ENCODE data around the gene ISLR2.

Gene ISLR2

GRCh38 chr15:74120426-74120825 is 10.0 kb upstream of the ISLR2 start:
- POLR2A ChIA-PET (ENCODE audit: low non-redundant PET): interaction anchor here (0.6 kb wide), 1 partner anchor 341 kb away, joined by 3 read pairs; the partner anchor contains the start of gene UBL7
- CTCF ChIA-PET: interaction anchor here (0.6 kb wide), 1 partner anchor 329 kb away, joined by 3 read pairs; no protein-coding TSS in a partner anchor
- DNase-seq (ENCODE audit: low spot score): no peak
- H3K27ac ChIP-seq: no peak overlapping the region
- no peak for TF ChIP-seq CTCF (conservative IDR thresholded peaks at IDR 0.05; ENCODE audit: low read depth)

GRCh38 chr15:74121039-74121438 is 9.3 kb upstream of the ISLR2 start:
- ChIA-PET CTCF (no interaction called here), POLR2A (ENCODE audit: low non-redundant PET) (interaction anchor here (0.6 kb wide), 1 partner anchor 340 kb away, joined by 3 read pairs; the partner anchor contains the start of gene UBL7)
- no peak overlapping the region for H3K27ac ChIP-seq
- no peak for TF ChIP-seq CTCF (conservative IDR thresholded peaks at IDR 0.05; ENCODE audit: low read depth)
- DNase-seq (ENCODE audit: low spot score): no peak

DNA sequence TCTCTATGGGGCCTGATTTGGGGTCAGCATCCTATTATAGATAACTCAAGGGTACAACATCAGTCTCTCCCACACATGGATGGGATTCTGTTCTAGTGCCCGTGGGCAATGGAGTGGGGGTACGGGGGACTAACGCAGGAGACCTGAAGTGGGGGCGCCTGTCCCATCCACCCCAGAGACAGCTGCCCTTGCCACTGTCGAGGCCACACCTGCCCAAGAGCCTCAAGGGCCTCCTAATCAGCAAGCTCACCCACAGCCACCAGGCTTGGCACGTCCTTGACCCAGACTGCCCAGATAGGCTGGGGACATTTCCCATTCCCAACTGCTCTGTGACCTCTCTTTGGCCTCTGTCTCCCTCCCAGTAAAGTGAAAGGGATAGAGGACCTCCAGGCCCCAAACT is 8.5 kb upstream of the ISLR2 start:
- CTCF ChIA-PET: interaction anchor here (0.6 to 2.4 kb wide), 4 partner anchors 50 to 199 kb away, joined by 3 to 16 read pairs (median 8); no protein-coding TSS in a partner anchor
- H3K27ac ChIP-seq: no peak overlapping the region
- TF ChIP-seq CTCF (conservative IDR thresholded peaks at IDR 0.05; ENCODE audit: low read depth): no peak
- no peak for DNase-seq (ENCODE audit: low spot score)
- POLR2A ChIA-PET (ENCODE audit: low non-redundant PET): no interaction called here

DNA sequence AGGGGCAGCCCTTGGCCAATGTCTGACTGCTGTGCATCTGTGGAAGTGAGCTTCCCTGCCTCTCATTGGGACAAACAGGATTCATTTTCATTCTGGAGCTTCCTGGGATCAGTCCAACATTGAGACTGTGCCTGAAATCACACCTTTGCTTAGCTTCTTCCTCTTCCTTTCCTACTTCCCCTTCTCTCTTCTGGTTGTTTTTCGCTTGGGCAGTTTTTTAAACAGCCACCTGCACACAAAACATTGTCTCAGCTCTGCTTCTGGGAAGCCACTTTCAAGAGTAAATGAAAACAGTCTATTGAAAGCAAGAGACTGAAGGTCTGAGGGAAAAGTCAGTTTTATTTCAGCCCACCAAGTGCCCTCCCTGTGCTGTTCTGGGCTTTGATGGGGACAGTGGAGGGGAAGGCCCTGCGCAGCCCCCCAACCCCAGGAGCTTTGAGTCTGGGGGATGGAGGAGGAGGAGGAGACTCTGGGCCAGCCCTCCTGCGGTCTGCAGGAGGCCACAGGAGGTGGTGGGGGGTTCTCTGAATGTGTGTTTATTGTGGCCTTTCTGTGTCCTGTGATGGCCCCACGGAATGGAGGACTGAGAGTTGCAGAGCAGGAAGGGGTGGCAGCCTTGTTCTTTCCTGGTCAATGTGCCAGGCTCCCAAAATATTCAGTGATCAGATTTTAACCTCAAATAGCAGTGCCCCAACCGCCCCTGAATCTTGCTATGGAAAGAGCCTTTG is 7.8 kb upstream of the ISLR2 start:
- no peak overlapping the region for H3K27ac ChIP-seq
- TF ChIP-seq CTCF (conservative IDR thresholded peaks at IDR 0.05; ENCODE audit: low read depth): no peak
- ChIA-PET CTCF (interaction anchor here (0.6 to 2.4 kb wide), 5 partner anchors 50 to 198 kb away, joined by 3 to 16 read pairs (median 4); no protein-coding TSS in a partner anchor), POLR2A (ENCODE audit: low non-redundant PET) (no interaction called here)
- DNase-seq (ENCODE audit: low spot score): no peak

DNA sequence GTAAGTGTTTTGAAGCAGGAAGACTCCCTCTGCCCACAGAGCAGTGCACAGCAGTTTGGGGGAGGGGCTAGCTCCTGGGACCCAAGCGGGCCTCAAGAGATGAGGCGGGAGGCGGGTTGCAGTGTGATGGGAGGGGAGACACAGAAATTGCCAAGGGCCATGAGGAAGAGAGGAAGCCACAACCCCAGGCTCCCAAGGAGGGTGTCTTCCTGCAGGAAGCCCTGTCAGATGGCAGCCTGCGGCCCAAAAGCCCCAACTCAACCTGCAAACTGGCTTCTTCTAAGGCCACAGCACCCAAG is 7.3 kb upstream of the ISLR2 start:
- POLR2A ChIA-PET (ENCODE audit: low non-redundant PET): no interaction called here
- no peak for DNase-seq (ENCODE audit: low spot score)
- CTCF ChIA-PET: interaction anchor here (0.6 to 2.4 kb wide), 3 partner anchors 90 to 197 kb away, joined by 4 to 16 read pairs (median 12); no protein-coding TSS in a partner anchor
- no peak overlapping the region for H3K27ac ChIP-seq
- TF ChIP-seq CTCF (conservative IDR thresholded peaks at IDR 0.05; ENCODE audit: low read depth): no peak

DNA sequence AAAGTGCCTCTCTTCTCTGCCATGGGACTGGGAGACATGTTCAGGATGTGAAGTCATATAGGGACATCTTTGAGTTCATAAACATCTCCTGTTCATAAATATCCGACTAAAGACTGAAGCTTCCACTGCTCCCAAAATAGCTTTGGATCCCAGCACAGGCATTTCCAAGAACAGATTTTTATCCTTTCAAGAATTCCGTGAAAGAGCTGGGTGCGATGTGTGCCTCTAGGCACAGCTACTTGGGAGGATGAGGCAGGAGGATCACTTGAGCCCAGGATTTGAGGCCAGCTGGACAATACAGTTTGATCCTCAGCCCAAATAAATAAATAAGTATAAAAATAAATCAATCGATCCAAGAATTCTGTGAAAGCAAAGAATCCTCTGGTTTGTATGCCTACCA is 6.7 kb upstream of the ISLR2 start:
- no peak overlapping the region for H3K27ac ChIP-seq
- POLR2A ChIA-PET (ENCODE audit: low non-redundant PET): no interaction called here
- TF ChIP-seq CTCF (conservative IDR thresholded peaks at IDR 0.05; ENCODE audit: low read depth): no peak
- CTCF ChIA-PET: interaction anchor here (0.6 to 2.4 kb wide), 3 partner anchors 91 to 197 kb away, joined by 4 to 16 read pairs (median 12); no protein-coding TSS in a partner anchor
- no peak for DNase-seq (ENCODE audit: low spot score)
